Pulmonary artery endothelial cell (primary cell): ENCODE results near the gene CAPN6. TPM values are rescaled to one million over a fixed set of nuclear protein-coding genes. Genes with fewer than 3 reads are reported as not detected.

Source experiments
- DNase-seq: peaks from one replicate; pipeline ENCODE4 v3.0.0-alpha.2; 2011; ENCODE audit warnings: low read depth, low spot score
- total RNA-seq: library from RNA; depleted of rRNA; stranded (reverse); fragments of >200 nt; gene quantifications from 2 replicates; pipeline ENCODE4 v1.2.3, GENCODE V29; 2014

Gene CAPN6
- total RNA-seq, 1 donor from 2014 or later: not detected

DNA sequence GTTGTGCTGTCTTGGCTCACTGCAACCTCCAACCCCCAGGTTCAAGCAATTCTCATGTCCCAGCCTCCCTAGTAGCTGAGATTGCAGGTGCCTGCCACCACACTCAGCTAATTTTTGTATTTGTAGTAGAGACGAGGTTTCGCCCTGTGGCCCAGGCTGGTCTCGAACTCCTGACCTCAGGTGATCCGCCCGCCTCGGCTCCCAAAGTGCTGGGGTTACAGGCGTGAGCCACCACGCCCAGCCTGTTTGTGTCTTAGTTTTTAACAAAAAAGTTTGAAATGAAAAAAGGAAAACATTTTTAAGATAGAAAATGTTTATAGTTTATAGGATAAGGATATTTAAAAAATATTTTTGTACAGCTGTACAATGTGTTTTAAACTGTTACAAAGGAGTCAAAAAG lies 62.4 kb downstream of the CAPN6 start:
- DNase-seq: no peak

DNA sequence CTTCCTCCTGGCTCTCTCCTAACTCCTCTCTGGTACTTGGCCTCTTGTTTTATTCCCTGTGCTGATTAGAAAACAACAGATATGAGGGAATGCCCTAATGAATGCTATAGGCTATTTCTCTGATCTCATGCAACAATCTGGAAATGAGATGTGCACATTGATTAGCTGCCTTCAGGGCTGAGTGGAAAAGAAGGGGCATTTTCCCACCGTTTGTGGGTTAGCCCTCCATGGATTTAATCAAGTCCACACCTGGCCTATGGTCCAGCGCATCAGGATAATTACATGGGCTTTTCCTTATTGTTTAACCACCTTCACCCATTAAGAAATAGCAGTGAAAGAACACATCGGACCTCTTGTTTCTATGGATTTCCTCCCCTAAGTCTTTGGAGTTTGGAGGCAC lies 70.0 kb downstream of the CAPN6 start:
- DNase-seq: no peak

DNA sequence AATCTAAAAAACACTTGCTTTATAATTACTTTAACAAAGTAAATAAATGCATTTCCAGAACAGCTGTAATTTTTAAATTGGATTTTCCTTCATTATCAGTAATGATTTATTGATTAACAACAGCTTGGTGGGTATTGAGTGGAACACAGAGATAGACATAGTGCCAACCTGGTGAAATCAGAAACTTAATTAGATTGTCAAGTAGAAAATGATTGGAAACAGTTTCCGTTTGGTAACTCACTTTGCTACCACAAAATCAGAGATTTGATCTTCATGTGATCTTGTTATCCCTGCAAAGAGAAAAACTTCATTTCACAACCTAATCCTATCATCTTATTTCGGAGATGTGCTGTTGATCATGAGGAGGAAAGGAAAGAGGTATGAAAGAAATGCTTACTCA lies 70.8 kb downstream of the CAPN6 start:
- no peak for DNase-seq

Other genes with a start within 250 kb of the CAPN6 start
- 0.26 and 1.5 TPM in 2 replicates for gene PAK3, start 174.3 kb downstream of the CAPN6 start, total RNA-seq
- not detected in 2 replicates for gene DCX, start 141.7 kb upstream of the CAPN6 start, total RNA-seq
- gene SERTM2, start 241.2 kb upstream of the CAPN6 start, total RNA-seq: not detected in 2 replicates